ENCODE results near the gene EMC6.

The EMC6 gene

DNA sequence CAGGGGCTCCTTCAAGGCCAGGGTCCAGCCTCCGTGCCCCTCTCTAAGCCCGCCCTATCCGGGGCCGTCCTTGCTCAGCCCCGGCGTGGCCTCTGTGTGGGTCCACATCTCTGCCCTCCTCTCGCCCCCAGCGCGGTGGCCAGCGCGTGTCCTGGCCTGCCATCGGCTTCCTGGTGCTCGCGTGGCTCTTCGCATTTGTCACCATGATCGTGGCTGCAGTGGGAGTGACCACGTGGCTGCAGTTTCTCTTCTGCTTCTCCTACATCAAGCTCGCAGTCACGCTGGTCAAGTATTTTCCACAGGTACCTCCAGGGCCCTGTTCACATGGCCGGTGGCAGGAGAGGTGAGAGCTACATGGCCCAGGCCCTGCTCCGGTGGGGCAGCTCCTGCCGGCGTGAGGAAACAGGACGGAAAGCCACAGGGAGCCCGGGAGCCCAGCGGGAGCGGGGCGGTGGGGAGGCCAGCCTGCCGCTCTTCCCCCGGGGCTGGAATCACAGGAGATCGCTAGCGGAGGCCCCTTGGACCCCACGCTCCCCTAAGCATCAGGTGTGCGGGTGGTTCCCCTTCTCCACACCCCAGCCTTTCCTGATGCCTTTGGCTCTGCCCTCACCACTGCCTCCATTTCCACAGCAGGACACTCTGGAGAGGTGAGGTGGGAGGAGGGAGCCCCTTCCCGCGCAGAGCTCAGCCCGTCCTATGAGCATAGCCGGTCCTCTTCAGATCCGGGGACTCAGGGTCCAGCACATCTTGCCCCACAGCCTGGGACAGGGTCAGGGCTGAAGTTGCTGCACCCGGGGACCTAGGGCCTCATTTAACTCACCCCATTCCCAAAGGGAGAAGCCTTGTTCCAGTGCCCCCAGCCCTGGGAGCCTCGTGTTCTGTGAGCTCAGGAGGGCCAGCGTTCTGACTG is 10.5 kb upstream of the EMC6 start:
- no peak for TF ChIP-seq JUND (IDR thresholded peaks at IDR 0.05; ENCODE audit: low read depth)
- in situ Hi-C loops (cut with HindIII; ENCODE audit: low pct_unique_long_range_greater_than_20kb, low sequenced_read_pairs) = no loop called here
- no peak for DNase-seq (ENCODE audit: low read depth in 1 of 2, low spot score in 1 of 2)

DNA sequence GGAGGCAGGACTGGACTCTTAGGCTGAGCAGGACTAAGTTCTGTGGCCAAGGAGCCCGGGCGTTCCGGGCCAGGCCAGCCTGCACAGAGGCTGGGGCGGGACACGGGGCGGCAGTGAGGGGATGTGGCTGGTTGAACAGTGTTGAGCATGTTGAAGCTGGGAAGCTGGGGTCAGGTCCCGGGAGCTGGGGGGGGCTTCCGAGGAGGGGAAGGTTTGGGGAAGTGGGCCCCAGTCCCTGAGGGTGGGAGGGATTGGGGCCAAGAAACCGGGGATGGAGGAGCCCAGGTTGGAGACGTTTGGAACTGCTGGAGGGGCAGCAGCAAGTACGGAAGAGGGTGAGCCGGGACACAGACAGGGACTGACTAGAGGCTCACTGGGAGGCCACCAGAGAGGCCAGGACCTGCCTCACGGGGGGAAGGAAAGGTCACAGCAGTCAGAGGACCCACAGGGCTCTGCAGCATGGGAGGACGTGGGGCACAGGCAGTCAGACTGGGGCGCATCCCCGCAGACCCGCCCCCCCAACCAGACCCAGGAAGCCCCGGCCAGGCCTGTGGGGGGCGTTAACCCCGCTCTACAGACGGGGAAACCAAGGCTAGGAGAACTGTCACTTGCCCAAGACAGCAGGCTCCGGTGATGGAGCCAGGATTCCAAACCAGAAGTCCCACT is 9.7 kb upstream of the EMC6 start:
- in situ Hi-C loops (cut with HindIII; ENCODE audit: low pct_unique_long_range_greater_than_20kb, low sequenced_read_pairs) = no loop called here
- TF ChIP-seq JUND (IDR thresholded peaks at IDR 0.05; ENCODE audit: low read depth) = no peak
- DNase-seq (ENCODE audit: low read depth in 1 of 2, low spot score in 1 of 2) = no peak

DNA sequence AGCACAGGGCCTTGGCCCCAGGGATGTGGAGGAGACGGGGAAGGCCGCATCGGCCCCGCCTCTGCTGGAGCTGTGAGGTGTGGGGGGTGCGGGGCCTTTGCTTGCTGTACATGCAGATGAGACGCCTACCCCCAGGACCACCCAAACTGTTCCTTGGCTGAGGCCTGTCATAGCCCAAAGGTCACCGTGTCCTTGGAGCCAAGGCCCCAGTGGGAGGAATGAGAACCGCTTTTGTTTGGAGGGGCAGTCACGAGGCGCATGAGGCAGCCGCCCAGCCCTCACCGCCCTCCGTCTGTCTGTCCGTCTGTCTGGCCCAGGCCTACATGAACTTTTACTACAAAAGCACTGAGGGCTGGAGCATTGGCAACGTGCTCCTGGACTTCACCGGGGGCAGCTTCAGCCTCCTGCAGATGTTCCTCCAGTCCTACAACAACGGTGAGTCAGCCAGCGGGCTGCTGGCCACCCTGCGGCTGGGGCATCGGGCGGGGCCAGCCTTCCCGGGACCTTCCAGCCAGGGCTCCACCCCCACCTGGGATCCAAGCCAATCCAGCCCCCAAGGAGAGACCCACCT is 9.0 kb upstream of the EMC6 start:
- in situ Hi-C loops (cut with HindIII; ENCODE audit: low pct_unique_long_range_greater_than_20kb, low sequenced_read_pairs) = no loop called here
- DNase-seq (ENCODE audit: low read depth in 1 of 2, low spot score in 1 of 2) = no peak
- TF ChIP-seq JUND (IDR thresholded peaks at IDR 0.05; ENCODE audit: low read depth) = no peak

DNA sequence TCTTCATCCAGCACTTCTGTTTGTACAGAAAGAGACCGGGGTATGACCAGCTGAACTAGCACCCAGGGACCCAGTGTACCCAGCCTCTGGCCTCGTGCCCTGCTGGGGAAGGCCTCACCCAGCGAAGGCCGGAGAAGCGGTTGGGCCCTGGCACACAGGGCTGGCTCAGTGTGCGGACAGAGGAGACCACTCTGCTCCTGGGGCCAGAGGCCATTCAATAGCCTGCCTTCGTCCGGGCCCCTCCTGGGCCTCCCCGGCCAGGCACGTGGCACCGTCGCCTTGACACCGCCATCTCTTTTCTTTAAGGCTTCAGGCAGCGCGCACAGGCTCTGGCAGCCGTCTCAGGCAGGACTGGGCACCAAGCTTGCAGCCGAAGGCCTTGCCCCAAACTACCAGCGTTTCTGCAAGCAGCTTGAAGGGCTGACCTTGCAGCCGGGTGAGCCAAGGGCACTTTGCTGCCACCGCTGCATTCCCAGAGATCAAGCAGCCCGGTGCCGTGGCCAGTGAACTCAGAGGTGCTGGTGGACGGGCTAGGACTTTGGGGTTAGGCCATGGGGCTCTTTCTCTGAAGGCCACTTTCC is 8.2 kb upstream of the EMC6 start:
- DNase-seq (ENCODE audit: low read depth in 1 of 2, low spot score in 1 of 2) = no peak
- TF ChIP-seq JUND (IDR thresholded peaks at IDR 0.05; ENCODE audit: low read depth) = no peak
- in situ Hi-C loops (cut with HindIII; ENCODE audit: low pct_unique_long_range_greater_than_20kb, low sequenced_read_pairs) = no loop called here

DNA sequence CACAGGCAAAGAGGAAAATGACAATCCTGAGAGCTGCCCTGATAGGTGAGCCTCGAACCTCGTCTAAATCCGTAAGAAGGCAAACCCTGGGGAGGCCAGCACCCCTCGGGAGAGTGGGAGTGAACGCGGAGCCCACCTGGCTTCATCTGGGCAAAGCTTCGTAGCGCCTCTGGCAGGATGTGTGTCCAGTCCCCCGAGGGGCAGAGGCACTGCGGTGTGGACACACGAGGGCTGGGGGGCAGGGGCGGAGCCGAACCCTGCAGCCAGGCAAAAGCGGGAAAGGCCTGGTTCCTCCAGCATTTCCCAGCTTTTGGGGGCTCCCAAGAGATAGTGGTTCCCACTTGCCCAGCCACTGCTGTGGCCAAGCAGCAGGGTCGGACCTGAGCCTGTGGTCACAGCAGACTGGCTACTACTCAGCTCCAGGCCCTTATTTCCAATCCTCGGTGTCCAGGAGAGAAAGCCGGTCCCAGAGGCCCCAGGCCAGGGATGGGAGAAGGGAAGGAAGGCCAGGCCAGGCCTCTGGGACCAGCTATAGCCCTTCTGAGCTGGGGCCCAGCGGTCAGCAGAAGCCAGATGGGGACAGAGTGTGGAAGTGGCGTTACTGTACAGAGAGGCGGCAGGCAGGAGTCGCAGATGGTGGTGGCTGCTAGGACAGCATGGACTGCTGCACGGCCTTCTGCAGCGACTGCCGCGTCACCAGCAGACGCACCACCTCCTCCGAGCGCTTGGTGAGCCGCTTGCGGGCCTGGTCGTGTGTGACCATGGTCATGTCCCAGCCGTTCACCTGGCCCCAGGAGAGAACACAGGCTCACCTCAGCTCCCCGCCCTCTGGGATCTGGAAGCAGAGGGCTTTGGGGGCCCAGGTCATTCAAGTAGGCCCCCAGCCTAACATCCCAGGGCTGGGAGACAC is 5.3 kb upstream of the EMC6 start:
- in situ Hi-C loops (cut with HindIII; ENCODE audit: low pct_unique_long_range_greater_than_20kb, low sequenced_read_pairs) = no loop called here
- TF ChIP-seq JUND (IDR thresholded peaks at IDR 0.05; ENCODE audit: low read depth) = no peak
- DNase-seq (ENCODE audit: low read depth in 1 of 2, low spot score in 1 of 2) = no peak

DNA sequence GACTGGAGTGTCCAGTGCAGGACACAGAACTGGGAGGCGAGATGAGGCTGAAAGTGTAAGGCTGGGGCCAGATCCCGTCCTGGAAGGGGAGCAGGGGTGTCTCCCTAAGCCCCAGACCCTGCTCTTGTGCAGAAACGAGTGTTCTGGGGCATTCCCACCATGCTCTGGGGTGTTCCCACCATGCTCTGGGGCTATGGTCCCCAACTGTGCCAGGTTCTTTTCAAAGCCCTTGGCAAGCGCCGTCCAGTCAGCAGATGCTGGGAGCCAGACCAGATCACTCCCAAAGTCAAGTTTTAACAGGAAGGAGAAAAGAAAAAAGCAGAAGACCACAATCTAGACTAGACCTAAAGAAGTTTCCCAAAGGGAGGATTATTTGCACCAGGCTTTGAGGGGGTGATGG is 2.8 kb upstream of the EMC6 start:
- no peak for TF ChIP-seq JUND (IDR thresholded peaks at IDR 0.05; ENCODE audit: low read depth)
- DNase-seq (ENCODE audit: low read depth in 1 of 2, low spot score in 1 of 2) = no peak
- in situ Hi-C loops (cut with HindIII; ENCODE audit: low pct_unique_long_range_greater_than_20kb, low sequenced_read_pairs) = no loop called here

DNA sequence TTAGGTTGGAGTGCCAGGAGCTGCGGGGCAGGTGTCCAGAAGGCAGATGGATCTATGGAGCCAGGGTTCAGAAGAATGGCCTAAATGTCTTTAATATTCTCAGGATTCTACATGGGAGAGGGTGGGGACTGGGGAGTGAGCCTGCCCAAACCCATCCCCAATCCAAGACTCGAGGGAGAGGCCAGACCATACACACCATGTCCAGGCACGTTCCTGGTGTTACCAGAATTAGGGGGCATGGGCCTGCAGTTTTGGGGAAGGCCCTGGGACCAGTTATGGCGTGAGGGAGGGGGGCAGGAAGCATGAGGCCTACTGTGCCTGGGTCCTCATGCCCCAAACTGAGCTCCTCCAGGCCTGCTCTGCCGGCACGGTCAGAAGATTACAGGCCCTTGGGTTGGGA is 2.1 kb upstream of the EMC6 start:
- in situ Hi-C loops (cut with HindIII; ENCODE audit: low pct_unique_long_range_greater_than_20kb, low sequenced_read_pairs) = no loop called here
- DNase-seq (ENCODE audit: low read depth in 1 of 2, low spot score in 1 of 2) = no peak
- TF ChIP-seq JUND (IDR thresholded peaks at IDR 0.05; ENCODE audit: low read depth) = no peak

DNA sequence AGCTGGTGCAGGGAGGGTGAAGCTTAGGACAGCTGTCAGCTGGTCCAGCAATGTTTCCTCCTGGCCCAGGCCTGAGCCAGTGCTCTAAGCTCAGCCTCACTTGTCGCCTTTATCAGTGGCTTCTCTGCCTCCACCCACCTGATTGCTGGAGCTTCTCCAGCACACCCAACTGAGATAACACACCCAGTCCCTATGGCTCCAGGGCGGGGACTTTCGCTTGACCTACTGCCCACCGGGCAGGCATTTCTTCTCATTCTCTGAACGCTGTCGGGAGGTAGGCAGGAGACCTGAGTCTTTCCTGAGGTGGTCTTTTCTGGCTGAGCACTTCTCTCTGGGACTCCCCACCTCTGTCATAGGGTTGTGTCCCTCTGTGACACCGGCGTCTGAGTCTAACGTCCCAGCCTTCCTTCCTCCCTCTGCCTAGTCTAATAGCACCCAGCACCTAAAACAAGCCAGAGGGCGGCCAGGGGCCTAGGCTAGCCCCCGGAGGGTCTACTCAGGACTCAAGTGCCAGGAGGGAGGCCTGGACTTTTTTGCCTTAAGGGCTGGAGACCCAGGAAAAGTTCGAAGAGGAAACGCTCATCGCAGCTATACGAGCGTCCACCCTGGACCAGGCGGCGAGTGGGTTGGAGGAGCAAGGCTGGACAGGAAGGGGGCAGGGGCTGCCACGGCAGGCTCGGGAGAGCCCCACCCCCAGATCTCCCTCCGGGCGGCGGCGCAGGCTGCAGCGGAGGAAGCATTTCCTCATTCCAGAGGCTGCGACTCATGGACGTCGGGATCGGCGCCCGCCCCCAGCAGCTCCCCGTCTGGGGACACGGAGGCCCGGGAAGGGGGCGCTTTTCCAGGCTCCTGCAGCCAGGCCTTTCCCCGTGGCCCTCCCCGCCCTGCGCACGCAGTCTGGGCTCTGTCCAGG is 990 bp upstream of the EMC6 start:
- DNase-seq (ENCODE audit: low read depth in 1 of 2, low spot score in 1 of 2) = peak; percentile 73 to 87
- no peak for TF ChIP-seq JUND (IDR thresholded peaks at IDR 0.05; ENCODE audit: low read depth)
- in situ Hi-C loops (cut with HindIII; ENCODE audit: low pct_unique_long_range_greater_than_20kb, low sequenced_read_pairs) = no loop called here

DNA sequence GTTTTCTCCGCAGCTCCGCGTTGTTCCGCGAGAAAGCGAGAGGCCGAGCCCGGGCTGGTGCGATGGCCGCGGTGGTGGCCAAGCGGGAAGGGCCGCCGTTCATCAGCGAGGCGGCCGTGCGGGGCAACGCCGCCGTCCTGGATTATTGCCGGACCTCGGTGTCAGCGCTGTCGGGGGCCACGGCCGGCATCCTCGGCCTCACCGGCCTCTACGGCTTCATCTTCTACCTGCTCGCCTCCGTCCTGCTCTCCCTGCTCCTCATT is 404 bp downstream of the EMC6 start:
- in situ Hi-C loops (cut with HindIII; ENCODE audit: low pct_unique_long_range_greater_than_20kb, low sequenced_read_pairs) = no loop called here
- DNase-seq (ENCODE audit: low read depth in 1 of 2, low spot score in 1 of 2) = no peak
- no peak for TF ChIP-seq JUND (IDR thresholded peaks at IDR 0.05; ENCODE audit: low read depth)

DNA sequence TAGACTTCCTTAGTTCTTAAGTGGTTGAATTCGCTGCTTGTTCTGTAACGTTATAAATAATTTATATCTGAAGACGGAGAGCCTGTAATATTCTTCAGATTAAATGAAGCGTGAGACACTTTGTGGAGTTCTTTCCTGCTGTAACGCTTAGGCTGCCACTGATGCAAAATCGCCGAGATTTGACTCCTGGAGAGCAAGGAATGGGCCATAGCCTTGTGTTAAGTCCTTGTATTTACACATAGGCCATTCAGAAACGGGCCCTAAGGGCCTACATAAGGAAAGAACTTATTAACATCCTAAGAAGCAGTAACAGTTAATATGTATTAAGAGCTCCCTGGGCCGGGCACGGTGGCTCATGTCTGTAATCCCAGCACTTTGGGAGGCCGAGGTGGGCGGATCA is 936 bp downstream of the EMC6 start:
- TF ChIP-seq JUND (IDR thresholded peaks at IDR 0.05; ENCODE audit: low read depth) = no peak
- in situ Hi-C loops (cut with HindIII; ENCODE audit: low pct_unique_long_range_greater_than_20kb, low sequenced_read_pairs) = no loop called here
- no peak for DNase-seq (ENCODE audit: low read depth in 1 of 2, low spot score in 1 of 2)

DNA sequence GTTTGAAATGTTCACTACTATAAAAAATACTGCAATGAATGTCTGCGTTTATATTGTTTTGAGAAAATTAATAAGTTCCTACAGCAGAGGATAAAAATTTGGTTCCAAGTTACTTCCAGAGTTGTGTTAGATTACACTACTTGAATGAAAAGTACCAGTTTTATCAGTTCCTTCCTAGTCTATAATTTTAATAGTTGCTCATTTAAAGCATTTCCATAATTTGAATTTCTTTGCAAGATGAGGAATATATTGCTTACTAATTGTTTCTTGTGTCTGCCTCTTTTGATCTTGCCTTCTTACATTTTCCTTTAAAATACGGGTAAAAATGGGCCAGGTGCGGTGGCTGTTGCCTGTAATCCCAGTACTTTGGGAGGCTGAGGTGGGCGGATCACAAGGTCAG is 4.0 kb downstream of the EMC6 start:
- in situ Hi-C loops (cut with HindIII; ENCODE audit: low pct_unique_long_range_greater_than_20kb, low sequenced_read_pairs) = no loop called here
- DNase-seq (ENCODE audit: low read depth in 1 of 2, low spot score in 1 of 2) = no peak
- TF ChIP-seq JUND (IDR thresholded peaks at IDR 0.05; ENCODE audit: low read depth) = no peak

Measured in T47D (cell line).